HUES64 (cell line): ENCODE data around the gene ADAP1.

Experiments used
- H3K27ac ChIP-seq: 2 replicates; pipeline ENCODE4 v1.7.0; 2013; ENCODE audit warnings: low read depth, low read length, inconsistent platforms
- H3K27me3 ChIP-seq: 2 replicates; pipeline ENCODE4 v1.6.1; 2013; ENCODE audit warnings: mild to moderate bottlenecking, low read length; ENCODE audit not compliant: insufficient read depth
- H3K36me3 ChIP-seq: 2 replicates; pipeline ENCODE4 v1.6.1; 2013; ENCODE audit warnings: mild to moderate bottlenecking, low read length; ENCODE audit not compliant: insufficient read depth
- H3K4me1 ChIP-seq: 2 replicates; pipeline ENCODE4 v1.6.1; 2013; ENCODE audit warnings: mild to moderate bottlenecking, low read length, moderate library complexity; ENCODE audit not compliant: insufficient read depth
- H3K4me3 ChIP-seq: 2 replicates; pipeline ENCODE4 v1.5.1; 2013; ENCODE audit warnings: mild to moderate bottlenecking, low read length, moderate library complexity
- H3K9ac ChIP-seq: 2 replicates; pipeline ENCODE4 v1.6.1; 2013; ENCODE audit warnings: mild to moderate bottlenecking, low read depth, low read length
- H3K9me3 ChIP-seq: 2 replicates; pipeline ENCODE4 v1.6.1; 2013; ENCODE audit warnings: low read depth, low read length; ENCODE audit not compliant: insufficient read depth
- whole genome bisulfite sequencing: fragments of 150-250, 120-280 bp; methylation state at CpG from one replicate; pipeline ENCODE4 v1.1.7; 2013; ENCODE audit warnings: missing lambda C conversion rate; 5-methylcytosine and 5-hydroxymethylcytosine counted together

ADAP1 gene

GRCh38 chr7:922334-923107 lies 32.0 kb downstream of the ADAP1 start:
- H3K9me3 ChIP-seq: no peaks in the 10 kb centered on the region
- no peak overlapping the region for H3K27ac ChIP-seq
- no peaks in the 10 kb centered on the region for H3K27me3 ChIP-seq
- WGBS: 81% methylated on average over 24 of the region's 29 CpGs
- H3K4me1 ChIP-seq: no peaks in the 10 kb centered on the region
- H3K9ac ChIP-seq: no peak overlapping the region; the same call in 1 of the 2 replicates
- H3K36me3 ChIP-seq: no peaks in the 10 kb centered on the region
- H3K4me3 ChIP-seq: no peak overlapping the region

GRCh38 chr7:921581-922333 lies 32.7 kb downstream of the ADAP1 start:
- no peaks in the 10 kb centered on the region for H3K36me3 ChIP-seq
- no peak overlapping the region for H3K9ac ChIP-seq
- H3K27me3 ChIP-seq: no peaks in the 10 kb centered on the region
- no peaks in the 10 kb centered on the region for H3K9me3 ChIP-seq
- WGBS: 90% methylated on average over 36 of the region's 36 CpGs
- no peaks in the 10 kb centered on the region for H3K4me1 ChIP-seq
- H3K27ac ChIP-seq: no peak overlapping the region
- no peak overlapping the region for H3K4me3 ChIP-seq

GRCh38 chr7:921071-921461 lies 33.4 kb downstream of the ADAP1 start:
- WGBS: 93% methylated on average over 15 of the region's 15 CpGs
- no peak overlapping the region for H3K4me3 ChIP-seq
- no peaks in the 10 kb centered on the region for H3K36me3 ChIP-seq
- no peaks in the 10 kb centered on the region for H3K9me3 ChIP-seq
- no peaks in the 10 kb centered on the region for H3K27me3 ChIP-seq
- H3K9ac ChIP-seq: no peak overlapping the region
- no peaks in the 10 kb centered on the region for H3K4me1 ChIP-seq
- H3K27ac ChIP-seq: no peak overlapping the region

GRCh38 chr7:920351-921070 lies 34.0 kb downstream of the ADAP1 start:
- no peak overlapping the region for H3K4me3 ChIP-seq
- H3K9ac ChIP-seq: no peak overlapping the region
- WGBS: 87% methylated on average over 40 of the region's 40 CpGs
- H3K27ac ChIP-seq: no peak overlapping the region
- no peaks in the 10 kb centered on the region for H3K36me3 ChIP-seq
- no peaks in the 10 kb centered on the region for H3K27me3 ChIP-seq
- no peaks in the 10 kb centered on the region for H3K4me1 ChIP-seq
- H3K9me3 ChIP-seq: no peaks in the 10 kb centered on the region

- H3K9me3 ChIP-seq: no peaks in the 10 kb centered on the region
- WGBS: 90% methylated on average over 26 of the region's 26 CpGs
- H3K9ac ChIP-seq: no peak overlapping the region
- H3K36me3 ChIP-seq: no peaks in the 10 kb centered on the region
- no peak overlapping the region for H3K27ac ChIP-seq
- H3K4me3 ChIP-seq: no peak overlapping the region
- H3K4me1 ChIP-seq: no peaks in the 10 kb centered on the region
- no peaks in the 10 kb centered on the region for H3K27me3 ChIP-seq
Observed at GRCh38 chr7:919924-920341, 34.5 kb downstream of the ADAP1 start.

- Histone ChIP-seq H3K4me1 (no peaks in the 10 kb centered on the region), H3K9ac (no peak overlapping the region), H3K36me3 (no peaks in the 10 kb centered on the region), H3K27me3 (no peaks in the 10 kb centered on the region), H3K4me3 (no peak overlapping the region), H3K27ac (no peak overlapping the region), H3K9me3 (no peaks in the 10 kb centered on the region)
- 90% methylated on average over 13 of the region's 13 CpGs for WGBS
Observed at GRCh38 chr7:919114-919442, 35.4 kb downstream of the ADAP1 start.

- H3K27me3 ChIP-seq: no peaks in the 10 kb centered on the region
- no peaks in the 10 kb centered on the region for H3K9me3 ChIP-seq
- no peaks in the 10 kb centered on the region for H3K36me3 ChIP-seq
- H3K4me3 ChIP-seq: no peak overlapping the region
- WGBS: 92% methylated on average over 21 of the region's 21 CpGs
- no peaks in the 10 kb centered on the region for H3K4me1 ChIP-seq
- no peak overlapping the region for H3K27ac ChIP-seq
- H3K9ac ChIP-seq: no peak overlapping the region
Observed at GRCh38 chr7:918441-919113, 35.9 kb downstream of the ADAP1 start.

GRCh38 chr7:918118-918425 lies 36.4 kb downstream of the ADAP1 start:
- no peaks in the 10 kb centered on the region for H3K36me3 ChIP-seq
- H3K4me1 ChIP-seq: no peaks in the 10 kb centered on the region
- no peak overlapping the region for H3K27ac ChIP-seq
- whole genome bisulfite sequencing: 88% methylated on average over 9 of the region's 9 CpGs
- no peak overlapping the region for H3K9ac ChIP-seq
- H3K9me3 ChIP-seq: no peaks in the 10 kb centered on the region
- no peak overlapping the region for H3K4me3 ChIP-seq
- H3K27me3 ChIP-seq: no peaks in the 10 kb centered on the region

GRCh38 chr7:917255-918117 lies 37.0 kb downstream of the ADAP1 start:
- no peaks in the 10 kb centered on the region for H3K9me3 ChIP-seq
- H3K4me3 ChIP-seq: no peak overlapping the region
- WGBS: 97% methylated on average over 25 of the region's 33 CpGs
- H3K4me1 ChIP-seq: no peaks in the 10 kb centered on the region
- no peaks in the 10 kb centered on the region for H3K36me3 ChIP-seq
- H3K27me3 ChIP-seq: no peaks in the 10 kb centered on the region
- H3K9ac ChIP-seq: no peak overlapping the region
- no peak overlapping the region for H3K27ac ChIP-seq

GRCh38 chr7:916291-916941 lies 38.1 kb downstream of the ADAP1 start:
- no peaks in the 10 kb centered on the region for H3K27me3 ChIP-seq
- H3K27ac ChIP-seq: no peak overlapping the region
- no peaks in the 10 kb centered on the region for H3K36me3 ChIP-seq
- no peaks in the 10 kb centered on the region for H3K9me3 ChIP-seq
- 93% methylated on average over 14 of the region's 17 CpGs for WGBS
- H3K4me3 ChIP-seq: no peak overlapping the region
- H3K4me1 ChIP-seq: no peaks in the 10 kb centered on the region
- no peak overlapping the region for H3K9ac ChIP-seq
